KMS-11 (cell line): ENCODE data around the gene HOXC9.

Experiments used
- H2AFZ ChIP-seq: fragments of 200-600 bp; sonication (generic); 2 replicates; pipeline ENCODE4 v1.6.1; 2016; ENCODE audit warnings: antibody characterized with exemption, mixed run types, low read depth
- H3K27ac ChIP-seq: fragments of 200-600 bp; sonication (generic); 2 replicates; pipeline ENCODE4 v1.6.1; 2016; ENCODE audit warnings: mild to moderate bottlenecking, mixed run types
- H3K27me3 ChIP-seq: fragments of 200-600 bp; sonication (generic); 2 replicates; pipeline ENCODE4 v1.6.1; 2017; ENCODE audit warnings: mild to moderate bottlenecking, low read depth, mixed run types, moderate library complexity; ENCODE audit not compliant: insufficient read depth
- H3K36me3 ChIP-seq: fragments of 200-600 bp; sonication (generic); 2 replicates; pipeline ENCODE4 v1.6.1; 2017; ENCODE audit warnings: mild to moderate bottlenecking, mixed run types; ENCODE audit not compliant: insufficient read depth
- H3K4me1 ChIP-seq: fragments of 200-600 bp; sonication (generic); 2 replicates; pipeline ENCODE4 v1.6.1; 2016; ENCODE audit warnings: mild to moderate bottlenecking, low read depth, mixed run types; ENCODE audit not compliant: poor library complexity, severe bottlenecking
- H3K4me2 ChIP-seq: fragments of 200-600 bp; sonication (generic); 2 replicates; pipeline ENCODE4 v1.7.0; 2016; ENCODE audit warnings: mild to moderate bottlenecking, mixed run types
- H3K4me3 ChIP-seq: fragments of 200-600 bp; sonication (generic); IDR thresholded peaks from 2 replicates; pipeline ENCODE4 v1.6.1; 2017; ENCODE audit warnings: low read depth, low read length, mixed read lengths; ENCODE audit not compliant: insufficient read depth
- H3K79me2 ChIP-seq: fragments of 200-600 bp; sonication (generic); 2 replicates; pipeline ENCODE4 v1.6.1; 2016; ENCODE audit warnings: low read depth, mixed run types; ENCODE audit not compliant: insufficient read depth
- H3K9ac ChIP-seq: fragments of 200-600 bp; sonication (generic); 2 replicates; pipeline ENCODE4 v1.6.1; 2016; ENCODE audit warnings: mild to moderate bottlenecking, mixed run types
- H4K20me1 ChIP-seq: fragments of 200-600 bp; sonication (generic); 2 replicates; pipeline ENCODE4 v1.6.1; 2016; ENCODE audit warnings: mild to moderate bottlenecking, mixed run types; ENCODE audit not compliant: insufficient read depth
- CTCF ChIP-seq: fragments of 200-600 bp; sonication (generic); conservative IDR thresholded peaks from 2 replicates; pipeline ENCODE4 v1.6.1; 2017; ENCODE audit warnings: low read depth, mild to moderate bottlenecking, antibody characterized with exemption, low read length, moderate library complexity, mixed read lengths

Gene HOXC9

GRCh38 chr12:54027442-54027786, 27.5 kb downstream of the HOXC9 start:
- Histone ChIP-seq H3K27me3 (peaks cover 99% of the 10 kb centered on the region), H3K4me2 (no peak overlapping the region), H3K36me3 (no peaks in the 10 kb centered on the region), H3K79me2 (no peaks in the 10 kb centered on the region), H3K27ac (no peak overlapping the region), H4K20me1 (no peaks in the 10 kb centered on the region), H3K4me3 (no peak overlapping the region), H3K4me1 (no peaks in the 10 kb centered on the region), H3K9ac (no peak overlapping the region), H2AFZ (no peak overlapping the region)
- no peak for TF ChIP-seq CTCF

GRCh38 chr12:54028314-54029201, 28.6 kb downstream of the HOXC9 start, which contains the start of gene HOXC6:
Gene HOXC6, plus strand, starts transcription at chr12:54028440. Its CDS starts 82 bp downstream, at chr12:54028522.
- Histone ChIP-seq H3K9ac (no peak within 1 kb of the TSS), H3K4me3 (no peak within 1 kb of the TSS), H3K79me2 (no peaks in the 10 kb centered on the region), H2AFZ (no peak within 1 kb of the TSS), H3K4me2 (no peak within 1 kb of the TSS), H4K20me1 (no peaks in the 10 kb centered on the region), H3K4me1 (no peaks in the 10 kb centered on the region), H3K27ac (no peak within 1 kb of the TSS), H3K27me3 (peaks cover 99% of the 10 kb centered on the region), H3K36me3 (no peaks in the 10 kb centered on the region)
- no peak for TF ChIP-seq CTCF

- H3K4me3 ChIP-seq: no peak overlapping the region
- no peaks in the 10 kb centered on the region for H3K36me3 ChIP-seq
- H3K27me3 ChIP-seq: peaks cover 97% of the 10 kb centered on the region
- no peaks in the 10 kb centered on the region for H3K79me2 ChIP-seq
- no peaks in the 10 kb centered on the region for H3K4me1 ChIP-seq
- H3K9ac ChIP-seq: no peak overlapping the region
- H3K27ac ChIP-seq: no peak overlapping the region
- no peak overlapping the region for H2AFZ ChIP-seq
- no peak overlapping the region for H3K4me2 ChIP-seq
- no peaks in the 10 kb centered on the region for H4K20me1 ChIP-seq
- no peak for TF ChIP-seq CTCF
Observed at GRCh38 chr12:54029529-54030441, 29.8 kb downstream of the HOXC9 start.

GRCh38 chr12:54030442-54030801, 30.5 kb downstream of the HOXC9 start:
- Histone ChIP-seq H3K27ac (no peak overlapping the region), H3K79me2 (no peaks in the 10 kb centered on the region), H2AFZ (no peak overlapping the region), H3K36me3 (no peaks in the 10 kb centered on the region), H3K9ac (no peak overlapping the region), H3K4me3 (no peak overlapping the region), H3K4me2 (no peak overlapping the region), H4K20me1 (no peaks in the 10 kb centered on the region), H3K27me3 (peaks cover 97% of the 10 kb centered on the region), H3K4me1 (no peaks in the 10 kb centered on the region)
- no peak for TF ChIP-seq CTCF
